Endothelial cell of umbilical vein (primary cell): ENCODE measurements around the gene PNISR.

ENCODE experiments used
- EZH2 ChIP-seq: IDR thresholded peaks from 2 replicates; pipeline ENCODE4 v1.6.1; 2012; ENCODE audit warnings: borderline replicate concordance, low read depth, mild to moderate bottlenecking, moderate library complexity, low read length, inconsistent platforms; ENCODE audit not compliant: severe bottlenecking
- GATA2 ChIP-seq: IDR thresholded peaks from 2 replicates; pipeline ENCODE4 v1.7.0; 2011; ENCODE audit warnings: low read depth, mild to moderate bottlenecking, moderate library complexity, mixed read lengths, low read length; ENCODE audit not compliant: insufficient read length, insufficient read depth
- POLR2A ChIP-seq: IDR thresholded peaks from 2 replicates; pipeline ENCODE4 v1.6.1; 2012; ENCODE audit warnings: low read depth, mild to moderate bottlenecking, control low read depth, low read length
- POLR2AphosphoS5 ChIP-seq: IDR thresholded peaks from 2 replicates; pipeline ENCODE4 v1.6.1; 2012; ENCODE audit warnings: low read depth, mild to moderate bottlenecking, control low read depth, low read length, moderate library complexity; ENCODE audit not compliant: insufficient read depth
- TF ChIP-seq, protein P1 (sequence below), 2 donors: IDR thresholded peaks; 1 replicate in 1 of 2; 2 replicates in 1 of 2; pipeline ENCODE4 v1.5.1; 2011; ENCODE audit warnings: low read length in 2 of 2, mild to moderate bottlenecking in 2 of 2, moderate library complexity in 2 of 2, control low read depth in 1 of 2, inconsistent platforms in 1 of 2, low read depth in 1 of 2; ENCODE audit not compliant: insufficient read depth in 1 of 2; ENCODE audit errors: extremely low read depth in 1 of 2

DNA sequence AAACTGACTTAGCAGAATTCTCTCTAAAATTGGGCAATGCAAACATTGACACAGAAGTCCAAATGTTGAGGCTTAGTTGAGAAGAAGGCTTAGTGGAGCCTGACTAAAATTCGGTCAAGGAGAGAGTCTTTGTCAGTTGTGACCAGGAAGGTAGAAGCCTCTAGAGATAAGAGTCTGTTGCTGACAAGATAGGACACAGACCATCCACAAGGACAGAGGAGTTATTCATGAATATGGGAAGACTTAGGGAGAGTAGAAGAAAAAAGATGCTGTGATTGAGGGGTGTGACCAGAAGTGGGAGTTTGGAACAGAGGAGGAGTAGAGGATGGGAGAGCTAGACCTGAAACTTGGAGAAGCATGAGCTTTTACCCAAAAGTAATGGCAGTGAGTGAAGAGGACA is 68.5 kb downstream of the PNISR start:
- TF ChIP-seq POLR2A = no peak
- TF ChIP-seq, protein P1, sequence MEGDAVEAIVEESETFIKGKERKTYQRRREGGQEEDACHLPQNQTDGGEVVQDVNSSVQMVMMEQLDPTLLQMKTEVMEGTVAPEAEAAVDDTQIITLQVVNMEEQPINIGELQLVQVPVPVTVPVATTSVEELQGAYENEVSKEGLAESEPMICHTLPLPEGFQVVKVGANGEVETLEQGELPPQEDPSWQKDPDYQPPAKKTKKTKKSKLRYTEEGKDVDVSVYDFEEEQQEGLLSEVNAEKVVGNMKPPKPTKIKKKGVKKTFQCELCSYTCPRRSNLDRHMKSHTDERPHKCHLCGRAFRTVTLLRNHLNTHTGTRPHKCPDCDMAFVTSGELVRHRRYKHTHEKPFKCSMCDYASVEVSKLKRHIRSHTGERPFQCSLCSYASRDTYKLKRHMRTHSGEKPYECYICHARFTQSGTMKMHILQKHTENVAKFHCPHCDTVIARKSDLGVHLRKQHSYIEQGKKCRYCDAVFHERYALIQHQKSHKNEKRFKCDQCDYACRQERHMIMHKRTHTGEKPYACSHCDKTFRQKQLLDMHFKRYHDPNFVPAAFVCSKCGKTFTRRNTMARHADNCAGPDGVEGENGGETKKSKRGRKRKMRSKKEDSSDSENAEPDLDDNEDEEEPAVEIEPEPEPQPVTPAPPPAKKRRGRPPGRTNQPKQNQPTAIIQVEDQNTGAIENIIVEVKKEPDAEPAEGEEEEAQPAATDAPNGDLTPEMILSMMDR (IDR thresholded peaks at IDR 0.05; ENCODE audit: extremely low read depth in 1 of 2, insufficient read depth in 1 of 2, low read depth in 1 of 2, low read length in 2 of 2) = no peak
- TF ChIP-seq GATA2 = no peak
- TF ChIP-seq EZH2 = no peak
- TF ChIP-seq POLR2AphosphoS5 = no peak
